Measurements from ENCODE around the gene CR1.
A peak's percentile ranks its signal among the peaks of the same experiment; 100 is the strongest.
"Not testable (repeated sequence)": the region's sequence is repeated elsewhere in the genome, so short reads cannot be mapped to it uniquely, and the experiment has no call there.

The CR1 gene

GRCh38 chr1:207510444-207510843 lies 14.5 kb downstream of the CR1 start:
- DNase-seq = no peak

GRCh38 chr1:207514890-207515289 lies 18.9 kb downstream of the CR1 start:
- no peak for DNase-seq

GRCh38 chr1:207516729-207517128 lies 20.8 kb downstream of the CR1 start:
- no peak for DNase-seq

- DNase-seq = no peak
Measured at GRCh38 chr1:207518608-207519236, 22.8 kb downstream of the CR1 start.

- DNase-seq = no peak
Measured at GRCh38 chr1:207519505-207520399, 23.8 kb downstream of the CR1 start.

- DNase-seq = not testable (repeated sequence)
Measured at GRCh38 chr1:207520400-207521345, 24.7 kb downstream of the CR1 start.

GRCh38 chr1:207525239-207525638 lies 29.3 kb downstream of the CR1 start:
- not testable (repeated sequence) for DNase-seq

- DNase-seq = not testable (repeated sequence)
Measured at GRCh38 chr1:207528401-207528800, 32.4 kb downstream of the CR1 start.

GRCh38 chr1:207536263-207536662 lies 40.3 kb downstream of the CR1 start:
- DNase-seq = not testable (repeated sequence)

- DNase-seq = not testable (repeated sequence)
Measured at GRCh38 chr1:207546677-207547357, 50.9 kb downstream of the CR1 start.

GRCh38 chr1:207554823-207555222 lies 58.9 kb downstream of the CR1 start:
- not testable (repeated sequence) for DNase-seq

- no peak for DNase-seq
Measured at GRCh38 chr1:207565546-207566468, 69.8 kb downstream of the CR1 start.

- DNase-seq = not testable (repeated sequence)
Measured at GRCh38 chr1:207571926-207572325, 76.0 kb downstream of the CR1 start.

- not testable (repeated sequence) for DNase-seq
Measured at GRCh38 chr1:207573074-207573473, 77.1 kb downstream of the CR1 start.

- DNase-seq = not testable (repeated sequence)
Measured at GRCh38 chr1:207575381-207575780, 79.4 kb downstream of the CR1 start.

GRCh38 chr1:207578796-207579435 lies 83.0 kb downstream of the CR1 start:
- no peak for DNase-seq

- DNase-seq = peak; percentile 18
Measured at GRCh38 chr1:207579436-207579799, 83.5 kb downstream of the CR1 start.

GRCh38 chr1:207581496-207582153 lies 85.7 kb downstream of the CR1 start:
- no peak for DNase-seq

- not testable (repeated sequence) for DNase-seq
Measured at GRCh38 chr1:207589506-207589905, 93.5 kb downstream of the CR1 start.

- DNase-seq = not testable (repeated sequence)
Measured at GRCh38 chr1:207591205-207591604, 95.2 kb downstream of the CR1 start.
